Activated CD8-positive, alpha-beta T cell treated with anti-CD3 and anti-CD28 coated beads for 36 hours (primary cell): ENCODE measurements around the gene ALG6. TPM values are rescaled to one million over a fixed set of nuclear protein-coding genes. Genes with fewer than 3 reads are reported as not detected.

Source experiments
- ATAC-seq: fragments of 200-7000 bp; cut with Tn5 transposase; one replicate; pipeline ENCODE4 v1.10.0; 2021; ENCODE audit warnings: mild to moderate bottlenecking, moderate library complexity
- CTCF ChIA-PET: fragments of 350-600 bp; sonication (Branson Sonifier 250); formaldehyde crosslinking; loops from one replicate; lab custom pipeline; 2021; ENCODE audit warnings: antibody characterized with exemption; lab: Charles Lee
- POLR2A ChIA-PET: fragments of 350-600 bp; sonication (Branson Sonifier 250); formaldehyde crosslinking; loops from one replicate; lab custom pipeline; 2021; ENCODE audit warnings: antibody characterized with exemption; lab: Charles Lee
- DNase-seq: peaks from one replicate; pipeline ENCODE4 v3.0.0-alpha.2; 2020
- H3K27ac Mint-ChIP-seq: one replicate; pipeline ENCODE4 v1.8.0; 2021; ENCODE audit warnings: mild to moderate bottlenecking, mixed read lengths
- H3K27me3 Mint-ChIP-seq: one replicate; pipeline ENCODE4 v1.8.0; 2021; ENCODE audit warnings: mixed read lengths
- H3K36me3 Mint-ChIP-seq: one replicate; pipeline ENCODE4 v1.8.0; 2021; ENCODE audit warnings: low read depth, mixed read lengths
- H3K4me1 Mint-ChIP-seq: one replicate; pipeline ENCODE4 v1.8.0; 2021; ENCODE audit warnings: low read depth, mixed read lengths
- H3K4me3 Mint-ChIP-seq: one replicate; pipeline ENCODE4 v1.8.0; 2021; ENCODE audit warnings: mild to moderate bottlenecking, moderate library complexity, mixed read lengths
- H3K9me3 Mint-ChIP-seq: one replicate; pipeline ENCODE4 v1.8.0; 2021; ENCODE audit warnings: mixed read lengths
- CTCF ChIP-seq: fragments of 200-600 bp; IDR thresholded peaks from one replicate; pipeline ENCODE4 v1.8.0; 2022; ENCODE audit warnings: antibody characterized with exemption, mild to moderate bottlenecking
- intact Hi-C: fragments of 100-400 bp; cut with micrococcal nuclease; formaldehyde crosslinking; loops from one replicate; pipeline ENCODE4 v1.10.0; 2022
- total RNA-seq, 2 experiments: library from RNA; stranded (reverse); gene quantifications; one replicate each; pipeline ENCODE4 v1.2.3, GENCODE V29; 2021

Gene ALG6
- total RNA-seq, 2 experiments from 2014 or later, result 15.1 to 17.7 TPM

GRCh38 chr1:63362073-63362472 is 5.4 kb upstream of the ALG6 start:
- DNase-seq (no peak), ATAC-seq (no peak)
- intact Hi-C loops, result no loop called here
- no peak overlapping the region for H3K4me3 Mint-ChIP-seq
- H3K9me3 Mint-ChIP-seq, result no peaks in the 10 kb centered on the region
- H3K4me1 Mint-ChIP-seq, result peaks cover 7% of the 10 kb centered on the region
- H3K27me3 Mint-ChIP-seq, result peaks cover 13% of the 10 kb centered on the region
- ChIA-PET POLR2A (no interaction called here), CTCF (no interaction called here)
- TF ChIP-seq CTCF, result no peak
- H3K36me3 Mint-ChIP-seq, result no peaks in the 10 kb centered on the region
- H3K27ac Mint-ChIP-seq, result no peak overlapping the region

- no peak for ATAC-seq
- H3K4me3 Mint-ChIP-seq, result no peak overlapping the region
- CTCF ChIA-PET, result no interaction called here
- no peaks in the 10 kb centered on the region for H3K9me3 Mint-ChIP-seq
- DNase-seq, result no peak
- H3K4me1 Mint-ChIP-seq, result peaks cover 7% of the 10 kb centered on the region
- H3K36me3 Mint-ChIP-seq, result no peaks in the 10 kb centered on the region
- TF ChIP-seq CTCF, result no peak
- peaks cover 13% of the 10 kb centered on the region for H3K27me3 Mint-ChIP-seq
- intact Hi-C loops, result no loop called here
- POLR2A ChIA-PET, result no interaction called here
- no peak overlapping the region for H3K27ac Mint-ChIP-seq
These were observed 4.8 kb upstream of the ALG6 start for GRCh38 chr1:63362578-63362977.

GRCh38 chr1:63363014-63363413 is 4.4 kb upstream of the ALG6 start:
- DNase-seq (no peak), ATAC-seq (no peak)
- ChIA-PET POLR2A (no interaction called here), CTCF (no interaction called here)
- peaks cover 4% of the 10 kb centered on the region for H3K36me3 Mint-ChIP-seq
- no peak for TF ChIP-seq CTCF
- H3K4me3 Mint-ChIP-seq, result no peak overlapping the region
- H3K9me3 Mint-ChIP-seq, result no peaks in the 10 kb centered on the region
- H3K4me1 Mint-ChIP-seq, result peaks cover 7% of the 10 kb centered on the region
- intact Hi-C loops, result no loop called here
- H3K27me3 Mint-ChIP-seq, result peaks cover 13% of the 10 kb centered on the region
- no peak overlapping the region for H3K27ac Mint-ChIP-seq

- Mint-ChIP-seq H3K27me3 (peaks cover 7% of the 10 kb centered on the region), H3K36me3 (peaks cover 18% of the 10 kb centered on the region), H3K4me1 (peaks cover 18% of the 10 kb centered on the region), H3K27ac (peak overlapping the region; percentile 85), H3K9me3 (no peaks in the 10 kb centered on the region), H3K4me3 (peak overlapping the region; percentile 98)
- intact Hi-C loops, result no loop called here
- TF ChIP-seq CTCF, result no peak
- DNase-seq (no peak), ATAC-seq (no peak)
- ChIA-PET CTCF (no interaction called here), POLR2A (no interaction called here)
These were observed 566 bp upstream of the ALG6 start for GRCh38 chr1:63366908-63367214.

- ChIA-PET POLR2A (no interaction called here), CTCF (no interaction called here)
These were observed 704 bp downstream of the ALG6 start for GRCh38 chr1:63368131-63368530.

More at GRCh38 chr1:63368131-63368530, 704 bp downstream of the ALG6 start:
- H3K27me3 Mint-ChIP-seq, result peaks cover under 1% of the 10 kb centered on the region
- peaks cover 20% of the 10 kb centered on the region for H3K36me3 Mint-ChIP-seq
- ATAC-seq (peak; percentile 8), DNase-seq (no peak)
- intact Hi-C loops, result no loop called here
- peaks cover 18% of the 10 kb centered on the region for H3K4me1 Mint-ChIP-seq
- H3K4me3 Mint-ChIP-seq, result peak overlapping the region; percentile 98
- no peaks in the 10 kb centered on the region for H3K9me3 Mint-ChIP-seq
- H3K27ac Mint-ChIP-seq, result peak overlapping the region; percentile 91
- TF ChIP-seq CTCF, result no peak
